ENCODE measurements around the gene ATP6V1D.
"Not testable (repeated sequence)": the region's sequence is repeated elsewhere in the genome, so short reads cannot be mapped to it uniquely, and the experiment has no call there.

Gene ATP6V1D

DNA sequence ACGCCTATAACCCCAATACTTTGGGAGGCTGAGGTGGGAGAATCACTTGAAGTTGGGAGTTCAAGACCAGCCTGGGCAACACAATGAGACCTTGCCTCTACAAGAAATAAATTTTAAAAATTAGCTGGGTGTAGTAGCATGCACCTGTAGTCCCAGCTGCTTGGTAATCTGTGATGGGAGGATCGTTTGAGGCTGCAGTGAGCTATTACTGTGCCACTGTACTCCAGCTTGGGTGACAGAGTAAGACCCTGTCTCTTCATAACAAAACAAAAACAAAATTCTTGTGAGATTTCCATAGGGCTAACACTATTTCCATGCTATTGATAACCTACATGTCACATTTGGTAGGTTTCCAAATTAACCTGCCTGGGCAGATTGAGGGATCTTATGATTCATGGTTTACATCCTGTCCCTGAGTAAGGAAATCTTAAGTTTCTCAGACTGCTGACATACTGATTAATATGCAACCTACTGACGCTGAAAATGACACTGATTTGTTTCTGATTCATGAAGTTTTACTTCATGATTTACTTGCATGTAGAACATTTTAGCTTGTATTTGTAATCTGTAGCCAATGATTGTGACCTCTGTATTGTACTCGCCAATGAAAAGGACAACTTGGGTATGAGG is 15.9 kb downstream of the ATP6V1D start:
- no peak overlapping the region for H3K4me3 ChIP-seq (ENCODE audit: low read depth, low read length)
- no peak for TF ChIP-seq MYC (IDR thresholded peaks at IDR 0.05; ENCODE audit: low read depth, low read length)
- no peak for DNase-seq (ENCODE audit: low read depth)

DNA sequence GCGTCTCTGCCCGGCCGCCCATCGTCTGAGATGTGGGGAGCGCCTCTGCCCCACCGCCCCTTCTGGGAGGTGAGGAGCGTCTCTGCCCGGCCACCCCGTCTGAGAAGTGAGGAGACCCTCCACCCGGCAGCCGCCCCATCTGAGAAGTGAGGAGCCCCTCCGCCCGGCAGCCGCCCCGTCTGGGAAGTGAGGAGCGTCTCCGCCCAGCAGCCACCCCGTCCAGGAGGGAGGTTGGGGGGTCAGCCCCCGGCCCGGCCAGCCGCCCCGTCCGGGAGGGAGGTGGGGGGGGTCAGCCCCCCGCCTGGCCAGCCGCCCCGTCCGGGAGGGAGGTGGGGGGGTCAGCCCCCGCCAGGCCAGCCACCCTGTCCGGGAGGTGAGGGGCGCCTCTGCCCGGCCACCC is 18.4 kb downstream of the ATP6V1D start:
- H3K4me3 ChIP-seq (ENCODE audit: low read depth, low read length); DNase-seq (ENCODE audit: low read depth): not testable (repeated sequence)

- DNase-seq (ENCODE audit: low read depth): peak; percentile 44
- no peak overlapping the region for H3K4me3 ChIP-seq (ENCODE audit: low read depth, low read length)
- peak; percentile 27 for TF ChIP-seq CTCF (IDR thresholded peaks at IDR 0.05; ENCODE audit: low read depth, low read length)
- TF ChIP-seq, protein P1, sequence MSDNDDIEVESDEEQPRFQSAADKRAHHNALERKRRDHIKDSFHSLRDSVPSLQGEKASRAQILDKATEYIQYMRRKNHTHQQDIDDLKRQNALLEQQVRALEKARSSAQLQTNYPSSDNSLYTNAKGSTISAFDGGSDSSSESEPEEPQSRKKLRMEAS (IDR thresholded peaks at IDR 0.05; ENCODE audit: low read depth, low read length): no peak
These were observed 23.8 kb downstream of the ATP6V1D start for GRCh38 chr14:67335781-67336180.

GRCh38 chr14:67332468-67332867 is 27.1 kb downstream of the ATP6V1D start:
- TF ChIP-seq POLR2A (IDR thresholded peaks at IDR 0.05; ENCODE audit: extremely low read depth, insufficient read length) (no peak), MYC (IDR thresholded peaks at IDR 0.05; ENCODE audit: low read depth, low read length) (no peak), CTCF (IDR thresholded peaks at IDR 0.05; ENCODE audit: low read depth, low read length) (no peak)
- TF ChIP-seq, protein P1 (IDR thresholded peaks at IDR 0.05; ENCODE audit: low read depth, low read length): no peak
- no peak for DNase-seq (ENCODE audit: low read depth)
- no peak overlapping the region for H3K4me3 ChIP-seq (ENCODE audit: low read depth, low read length)

GRCh38 chr14:67331368-67332125 is 28.1 kb downstream of the ATP6V1D start:
- H3K4me3 ChIP-seq (ENCODE audit: low read depth, low read length): no peak overlapping the region
- TF ChIP-seq, protein P1 (IDR thresholded peaks at IDR 0.05; ENCODE audit: low read depth, low read length): no peak
- no peak for TF ChIP-seq CTCF (IDR thresholded peaks at IDR 0.05; ENCODE audit: low read depth, low read length)
- TF ChIP-seq POLR2A (IDR thresholded peaks at IDR 0.05; ENCODE audit: extremely low read depth, insufficient read length): no peak
- no peak for TF ChIP-seq MYC (IDR thresholded peaks at IDR 0.05; ENCODE audit: low read depth, low read length)
- DNase-seq (ENCODE audit: low read depth): no peak

DNA sequence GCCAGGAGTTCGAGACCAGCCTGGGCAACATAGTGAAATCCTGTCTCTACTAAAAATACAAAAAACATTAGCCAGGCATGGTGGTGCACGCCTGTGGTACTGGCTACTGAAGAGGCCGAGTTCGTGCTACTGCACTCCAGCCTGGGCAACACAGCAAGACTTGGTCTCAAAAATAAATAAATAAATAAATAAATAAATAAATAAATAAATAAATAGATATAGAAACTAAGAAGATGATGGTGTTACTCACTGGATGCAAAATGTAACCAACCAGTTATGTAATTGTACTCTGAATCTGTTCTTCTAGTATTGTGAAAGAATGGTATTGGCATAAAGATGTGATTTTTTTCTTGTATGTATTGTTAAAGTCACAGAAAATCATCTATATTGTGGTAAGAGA is 29.9 kb downstream of the ATP6V1D start:
- DNase-seq (ENCODE audit: low read depth); H3K4me3 ChIP-seq (ENCODE audit: low read depth, low read length): not testable (repeated sequence)

DNA sequence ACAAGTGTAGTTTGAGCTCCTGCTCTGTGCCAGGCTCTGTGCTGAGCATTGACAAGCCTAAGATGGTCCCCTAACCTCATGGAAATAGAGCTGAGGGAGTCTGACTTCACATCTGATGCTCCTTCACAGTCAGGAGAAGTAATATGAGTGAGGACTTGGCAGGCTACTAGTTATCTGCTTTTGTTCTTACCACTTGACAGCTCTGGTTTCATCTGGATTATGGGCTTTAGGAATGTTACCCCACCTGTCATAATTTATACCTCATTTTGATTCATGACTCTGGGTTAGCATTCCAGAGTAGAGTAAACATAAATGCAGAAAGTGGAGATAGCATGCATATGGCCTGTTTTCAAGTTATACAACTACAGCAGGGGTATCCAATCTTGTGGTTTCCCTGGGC is 40.5 kb downstream of the ATP6V1D start:
- TF ChIP-seq CTCF (IDR thresholded peaks at IDR 0.05; ENCODE audit: low read depth, low read length) (no peak), POLR2A (IDR thresholded peaks at IDR 0.05; ENCODE audit: extremely low read depth, insufficient read length) (no peak), MYC (IDR thresholded peaks at IDR 0.05; ENCODE audit: low read depth, low read length) (no peak)
- TF ChIP-seq, protein P1 (IDR thresholded peaks at IDR 0.05; ENCODE audit: low read depth, low read length): no peak
- H3K4me3 ChIP-seq (ENCODE audit: low read depth, low read length): no peak overlapping the region
- DNase-seq (ENCODE audit: low read depth): no peak
